ENCODE measurements around the gene PSORS1C2.

DNA sequence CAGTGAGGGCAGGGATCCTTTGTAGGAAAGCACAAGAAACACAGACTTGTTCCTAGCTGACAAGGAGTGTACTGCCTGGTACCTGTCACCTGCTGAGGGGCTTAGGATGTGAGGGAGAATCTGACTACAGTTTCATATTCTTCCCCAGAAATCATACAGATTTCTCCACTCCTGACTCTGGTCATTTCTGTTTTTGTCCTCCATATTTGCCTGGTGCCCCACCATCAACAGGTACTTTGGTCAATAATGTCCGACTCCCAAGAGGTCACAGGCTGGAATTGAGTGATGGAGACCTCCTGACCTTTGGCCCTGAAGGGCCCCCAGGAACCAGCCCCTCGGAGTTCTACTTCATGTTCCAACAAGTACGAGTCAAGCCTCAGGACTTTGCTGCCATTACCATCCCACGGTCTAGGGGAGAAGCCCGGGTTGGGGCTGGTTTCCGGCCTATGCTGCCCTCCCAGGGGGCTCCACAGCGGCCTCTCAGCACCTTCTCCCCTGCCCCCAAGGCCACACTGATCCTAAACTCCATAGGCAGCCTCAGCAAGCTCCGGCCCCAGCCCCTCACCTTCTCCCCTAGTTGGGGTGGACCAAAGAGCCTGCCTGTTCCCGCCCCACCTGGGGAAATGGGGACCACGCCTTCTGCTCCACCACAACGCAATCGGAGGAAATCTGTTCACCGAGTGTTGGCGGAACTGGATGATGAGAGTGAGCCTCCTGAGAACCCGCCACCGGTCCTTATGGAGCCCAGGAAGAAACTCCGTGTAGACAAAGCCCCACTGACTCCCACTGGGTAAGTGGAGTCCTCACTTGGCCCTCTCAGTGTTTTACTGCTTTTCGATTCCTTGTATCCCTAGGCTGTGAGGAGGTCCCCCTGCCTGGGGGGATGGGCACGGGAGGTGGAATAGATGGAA, 22.6 kb upstream of the PSORS1C2 start:
- no peak for TF ChIP-seq EP300 (IDR thresholded peaks at IDR 0.05)
- TF ChIP-seq, protein P1, sequence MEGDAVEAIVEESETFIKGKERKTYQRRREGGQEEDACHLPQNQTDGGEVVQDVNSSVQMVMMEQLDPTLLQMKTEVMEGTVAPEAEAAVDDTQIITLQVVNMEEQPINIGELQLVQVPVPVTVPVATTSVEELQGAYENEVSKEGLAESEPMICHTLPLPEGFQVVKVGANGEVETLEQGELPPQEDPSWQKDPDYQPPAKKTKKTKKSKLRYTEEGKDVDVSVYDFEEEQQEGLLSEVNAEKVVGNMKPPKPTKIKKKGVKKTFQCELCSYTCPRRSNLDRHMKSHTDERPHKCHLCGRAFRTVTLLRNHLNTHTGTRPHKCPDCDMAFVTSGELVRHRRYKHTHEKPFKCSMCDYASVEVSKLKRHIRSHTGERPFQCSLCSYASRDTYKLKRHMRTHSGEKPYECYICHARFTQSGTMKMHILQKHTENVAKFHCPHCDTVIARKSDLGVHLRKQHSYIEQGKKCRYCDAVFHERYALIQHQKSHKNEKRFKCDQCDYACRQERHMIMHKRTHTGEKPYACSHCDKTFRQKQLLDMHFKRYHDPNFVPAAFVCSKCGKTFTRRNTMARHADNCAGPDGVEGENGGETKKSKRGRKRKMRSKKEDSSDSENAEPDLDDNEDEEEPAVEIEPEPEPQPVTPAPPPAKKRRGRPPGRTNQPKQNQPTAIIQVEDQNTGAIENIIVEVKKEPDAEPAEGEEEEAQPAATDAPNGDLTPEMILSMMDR (IDR thresholded peaks at IDR 0.05): no peak

Data from ovary (tissue), 3 donors.